ENCODE results near the gene SLC26A1. TPM values are rescaled to one million over a fixed set of nuclear protein-coding genes. Genes with fewer than 3 reads are reported as not detected.
A peak's percentile ranks its signal among the peaks of the same experiment; 100 is the strongest.

SLC26A1 gene
- total RNA-seq, 1 experiment from 2014 or later: 1.8 TPM

GRCh38 chr4:1036976-1037810, 44.0 kb upstream of the SLC26A1 start:
- peak; percentile 18; the same call in 1 of the 2 replicates for ATAC-seq
- no peaks in the 10 kb centered on the region for H3K36me3 ChIP-seq (ENCODE audit: control insufficient read depth, insufficient read depth, low read length)
- in situ Hi-C loops (cut with HindIII; ENCODE audit: low pct_unique_long_range_greater_than_20kb, low sequenced_read_pairs): no loop called here
- peaks cover 54% of the 10 kb centered on the region for H3K4me1 ChIP-seq (ENCODE audit: control insufficient read depth, insufficient read depth, low read length)
- H3K27ac ChIP-seq (ENCODE audit: low read length): peak overlapping the region; percentile 51; the same call in 1 of the 2 replicates
- POLR2A ChIA-PET: no interaction called here
- BruUV-seq (replicated peaks): no TSS peak
- H3K9me3 ChIP-seq (ENCODE audit: control insufficient read depth, insufficient read depth, low read depth, low read length): no peaks in the 10 kb centered on the region
- intact Hi-C loops (cut with micrococcal nuclease; ENCODE audit: unreplicated experiment): no loop called here
- TF ChIP-seq POLR2AphosphoS5 (IDR thresholded peaks at IDR 0.05; ENCODE audit: low read depth, low read length) (no peak), TCF7L2 (IDR thresholded peaks at IDR 0.05; ENCODE audit: low read depth, low read length) (no peak), SIN3A (IDR thresholded peaks at IDR 0.05; ENCODE audit: borderline replicate concordance, insufficient read depth, low read depth, low read length) (no peak), REST (IDR thresholded peaks at IDR 0.05; ENCODE audit: insufficient read depth in 1 of 2, low read depth in 2 of 2, low read length in 1 of 2) (no peak)
- TF ChIP-seq, protein P1, sequence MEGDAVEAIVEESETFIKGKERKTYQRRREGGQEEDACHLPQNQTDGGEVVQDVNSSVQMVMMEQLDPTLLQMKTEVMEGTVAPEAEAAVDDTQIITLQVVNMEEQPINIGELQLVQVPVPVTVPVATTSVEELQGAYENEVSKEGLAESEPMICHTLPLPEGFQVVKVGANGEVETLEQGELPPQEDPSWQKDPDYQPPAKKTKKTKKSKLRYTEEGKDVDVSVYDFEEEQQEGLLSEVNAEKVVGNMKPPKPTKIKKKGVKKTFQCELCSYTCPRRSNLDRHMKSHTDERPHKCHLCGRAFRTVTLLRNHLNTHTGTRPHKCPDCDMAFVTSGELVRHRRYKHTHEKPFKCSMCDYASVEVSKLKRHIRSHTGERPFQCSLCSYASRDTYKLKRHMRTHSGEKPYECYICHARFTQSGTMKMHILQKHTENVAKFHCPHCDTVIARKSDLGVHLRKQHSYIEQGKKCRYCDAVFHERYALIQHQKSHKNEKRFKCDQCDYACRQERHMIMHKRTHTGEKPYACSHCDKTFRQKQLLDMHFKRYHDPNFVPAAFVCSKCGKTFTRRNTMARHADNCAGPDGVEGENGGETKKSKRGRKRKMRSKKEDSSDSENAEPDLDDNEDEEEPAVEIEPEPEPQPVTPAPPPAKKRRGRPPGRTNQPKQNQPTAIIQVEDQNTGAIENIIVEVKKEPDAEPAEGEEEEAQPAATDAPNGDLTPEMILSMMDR (IDR thresholded peaks at IDR 0.05): no peak
- no peak for DNase-seq (ENCODE audit: low read depth, low spot score)
- CTCF ChIA-PET: interaction anchor here (0.6 kb wide), 2 partner anchors 21 to 233 kb away, joined by 3 to 7 read pairs; no protein-coding TSS in a partner anchor
- no peaks in the 10 kb centered on the region for H3K27me3 ChIP-seq (ENCODE audit: control insufficient read depth, insufficient read depth, low read length)
- H3K4me3 ChIP-seq (ENCODE audit: low read depth in 2 of 2, low read length in 2 of 2): no peak overlapping the region

DNA sequence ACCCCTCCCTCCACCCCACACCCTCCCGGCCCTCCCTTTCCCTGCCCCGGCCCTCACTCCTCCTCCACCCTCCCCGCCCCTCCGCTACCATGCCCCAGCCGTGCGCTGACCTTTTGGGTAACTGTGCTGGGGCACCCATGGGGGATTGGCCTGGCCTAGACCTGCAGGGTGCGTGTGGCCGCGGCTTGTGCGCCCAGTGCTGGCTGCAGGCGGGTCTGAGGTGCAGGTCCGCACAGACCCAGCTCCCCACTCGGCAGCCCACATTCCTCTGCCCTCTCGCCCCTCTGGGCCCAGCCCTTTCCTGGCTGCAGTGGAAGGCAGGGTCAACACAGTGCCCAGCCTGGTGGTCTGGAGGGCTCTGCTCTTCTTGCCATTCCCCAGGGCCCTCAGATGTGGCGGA, 42.9 kb upstream of the SLC26A1 start:
- intact Hi-C loops (cut with micrococcal nuclease; ENCODE audit: unreplicated experiment): no loop called here
- ATAC-seq: 0 out of 2 replicates have a peak, but pooled peaks have one; percentile 2
- no TSS peak for BruUV-seq (replicated peaks)
- ChIA-PET POLR2A (no interaction called here), CTCF (interaction anchor here (0.6 kb wide), 1 partner anchor 234 kb away, joined by 3 read pairs; no protein-coding TSS in a partner anchor)
- Histone ChIP-seq H3K27ac (ENCODE audit: low read length) (peak overlapping the region; percentile 51; the same call in 1 of the 2 replicates), H3K27me3 (ENCODE audit: control insufficient read depth, insufficient read depth, low read length) (no peaks in the 10 kb centered on the region), H3K4me3 (ENCODE audit: low read depth in 2 of 2, low read length in 2 of 2) (no peak overlapping the region), H3K36me3 (ENCODE audit: control insufficient read depth, insufficient read depth, low read length) (no peaks in the 10 kb centered on the region), H3K4me1 (ENCODE audit: control insufficient read depth, insufficient read depth, low read length) (peaks cover 43% of the 10 kb centered on the region), H3K9me3 (ENCODE audit: control insufficient read depth, insufficient read depth, low read depth, low read length) (no peaks in the 10 kb centered on the region)
- DNase-seq (ENCODE audit: low read depth, low spot score): no peak
- in situ Hi-C loops (cut with HindIII; ENCODE audit: low pct_unique_long_range_greater_than_20kb, low sequenced_read_pairs): no loop called here
- TF ChIP-seq, protein P1 (IDR thresholded peaks at IDR 0.05): no peak
- TF ChIP-seq POLR2AphosphoS5 (IDR thresholded peaks at IDR 0.05; ENCODE audit: low read depth, low read length) (no peak), TCF7L2 (IDR thresholded peaks at IDR 0.05; ENCODE audit: low read depth, low read length) (no peak)

Measured in Panc1 (cell line).